A549 (cell line): Measurements from ENCODE around the gene GPM6B. TPM values are rescaled to one million over a fixed set of nuclear protein-coding genes. Genes with fewer than 3 reads are reported as not detected.
"Not testable (repeated sequence)": the region's sequence is repeated elsewhere in the genome, so short reads cannot be mapped to it uniquely, and the experiment has no call there.

Source experiments
- ATAC-seq, 2 experiments: fragments of 200-7000 bp in 1 of 2; fragments of >200 bp in 1 of 2; cut with Nextera tagmentation in 1 of 2; cut with Tn5 transposase in 1 of 2; 3 replicates each; pipeline versions ENCODE4 v1.8.0 to v1.9.1; 2018 to 2020; ENCODE audit warnings: mild to moderate bottlenecking in 1 of 2, moderate library complexity in 1 of 2
- CTCF ChIA-PET: fragments of 300-600 bp; sonication (Branson Sonifier 250); formaldehyde crosslinking; extraction: SDS; loops from one replicate; lab custom pipeline; 2021; ENCODE audit warnings: antibody characterized with exemption, inconsistent platforms; lab: Yijun Ruan, JAX
- POLR2A ChIA-PET: fragments of 350-600 bp; formaldehyde crosslinking; extraction: SDS; loops from one replicate; lab custom pipeline; 2021; ENCODE audit warnings: antibody characterized with exemption, inconsistent platforms; lab: Yijun Ruan, JAX
- DNase-seq, 2 experiments: peaks; one replicate each; pipeline versions ENCODE4 v3.0.0 to v3.0.0-alpha.2; 2011 to 2016; ENCODE audit warnings: low read depth in 1 of 2, low spot score in 1 of 2
- FAIRE-seq: peaks from 2 replicates; lab custom pipeline; 2011; peaks lifted over from hg19 to GRCh38; lab: Jason Lieb, UNC
- H3K27ac ChIP-seq, 2 experiments: fragments of >200 bp; sonication (Bioruptor Twin); formaldehyde crosslinking; 3 replicates each; pipeline ENCODE4 v1.5.1; 2016 to 2017
- H3K4me1 ChIP-seq: fragments of >200 bp; sonication (Bioruptor Twin); formaldehyde crosslinking; 3 replicates; pipeline ENCODE4 v1.6.1; 2016
- H3K4me2 ChIP-seq: fragments of >200 bp; sonication (Bioruptor Twin); formaldehyde crosslinking; 3 replicates; pipeline ENCODE4 v1.6.1; 2016
- H3K4me3 ChIP-seq: fragments of >200 bp; sonication (Bioruptor Twin); formaldehyde crosslinking; 3 replicates; pipeline ENCODE4 v1.5.1; 2016
- H3K9me3 ChIP-seq: fragments of >200 bp; sonication (Bioruptor Twin); formaldehyde crosslinking; 3 replicates; pipeline ENCODE4 v1.6.1; 2016
- GATA3 ChIP-seq: IDR thresholded peaks from 2 replicates; pipeline ENCODE4 v1.6.1; 2012; ENCODE audit warnings: borderline replicate concordance
- HOXA7 ChIP-seq: fragments of 250-450 bp; sonication (Bioruptor Pico); IDR thresholded peaks from 2 replicates; pipeline ENCODE4 v1.5.0; 2020; ENCODE audit warnings: mild to moderate bottlenecking, moderate library complexity
- NPAS2 ChIP-seq: fragments of 250-450 bp; sonication (Bioruptor Pico); IDR thresholded peaks from 2 replicates; pipeline ENCODE4 v1.8.0; 2022; ENCODE audit warnings: mild to moderate bottlenecking, moderate library complexity, borderline replicate concordance
- RNF2 ChIP-seq: fragments of 200-600 bp; sonication (generic); IDR thresholded peaks from 2 replicates; pipeline ENCODE4 v1.6.1; 2016; ENCODE audit warnings: low read depth, mild to moderate bottlenecking, antibody characterized with exemption, moderate library complexity, borderline replicate concordance
- WGBS: methylation state at CpG from one replicate; pipeline ENCODE4 v1.1.6; 2017; ENCODE audit errors: missing lambda C conversion rate; 5-methylcytosine and 5-hydroxymethylcytosine counted together
- polyA plus RNA-seq, 4 experiments: library from polyadenylated mRNA; depleted of rRNA in 3 of 4; stranded (reverse); fragments of >200 nt; fragmentation: RNase III in 1 of 4; extraction: RNeasy Plus Mini Kit Qiagen cat#74134 plus additional on column Dnase treatment in 1 of 4; gene quantifications; 2 replicates in 3 of 4; 3 replicates in 1 of 4; pipeline ENCODE4 v1.2.3, GENCODE V29; 2011 to 2017
- TF ChIP-seq, protein P1 (sequence below): IDR thresholded peaks from 2 replicates; pipeline ENCODE4 v1.6.1; 2012
- TF ChIP-seq, protein P2 (sequence below): fragments of >200 bp; sonication (Bioruptor Twin); formaldehyde crosslinking; IDR thresholded peaks from 2 replicates; pipeline ENCODE4 v1.6.1; 2016
- TF ChIP-seq, protein P3 (sequence below): fragments of >200 bp; sonication (Bioruptor Twin); formaldehyde crosslinking; IDR thresholded peaks from 3 replicates; pipeline ENCODE4 v1.5.1; 2016

Gene GPM6B
- polyA plus RNA-seq, 2 of the 4 experiments (the other 2 are of a cell fraction), result 0.05 to 0.10 TPM

DNA sequence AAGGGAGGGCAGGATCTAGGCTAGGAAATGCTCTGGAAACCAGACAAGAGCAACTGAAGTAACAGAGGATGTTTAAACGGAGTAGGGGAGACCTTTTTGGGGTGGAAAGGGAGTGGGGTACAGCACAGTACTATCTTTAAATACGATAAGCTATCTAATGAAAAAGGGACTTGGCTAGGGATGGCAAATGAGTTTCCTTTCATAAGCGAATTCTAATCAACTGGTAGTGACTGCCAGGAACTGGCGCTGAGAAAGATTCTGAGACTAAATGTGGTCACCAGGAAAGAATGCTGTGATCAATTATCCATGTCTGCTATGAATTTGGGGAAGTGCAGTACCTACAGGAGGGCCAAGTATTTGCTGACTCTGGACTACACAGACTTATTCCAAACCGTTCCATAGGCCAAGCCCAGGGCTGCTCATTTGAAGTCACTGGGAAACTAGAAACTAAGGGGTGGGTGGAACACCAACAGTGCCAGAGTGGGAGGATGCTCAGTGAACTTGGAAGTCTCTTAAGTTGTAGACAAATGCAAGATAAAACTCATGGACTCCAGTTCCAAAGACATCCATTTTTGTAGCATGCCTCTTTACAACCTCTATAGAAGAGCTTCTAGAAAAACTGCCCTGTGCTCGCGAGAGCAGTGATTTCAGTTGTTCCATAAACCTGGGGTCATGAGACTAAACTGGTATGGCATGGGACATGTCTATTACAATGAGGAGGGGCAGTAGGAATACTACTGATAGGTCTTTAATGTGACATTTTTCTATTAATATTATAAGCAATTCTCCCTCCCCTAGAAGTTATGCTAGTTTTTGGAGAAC, 84.4 kb downstream of the GPM6B start:
- DNase-seq, result no peak
- FAIRE-seq, result no peak
- TF ChIP-seq RNF2, result no peak
- TF ChIP-seq NPAS2 (CRISPR knock-in tag), result no peak
- TF ChIP-seq, protein P1, sequence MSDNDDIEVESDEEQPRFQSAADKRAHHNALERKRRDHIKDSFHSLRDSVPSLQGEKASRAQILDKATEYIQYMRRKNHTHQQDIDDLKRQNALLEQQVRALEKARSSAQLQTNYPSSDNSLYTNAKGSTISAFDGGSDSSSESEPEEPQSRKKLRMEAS, result no peak
- TF ChIP-seq, protein P2, sequence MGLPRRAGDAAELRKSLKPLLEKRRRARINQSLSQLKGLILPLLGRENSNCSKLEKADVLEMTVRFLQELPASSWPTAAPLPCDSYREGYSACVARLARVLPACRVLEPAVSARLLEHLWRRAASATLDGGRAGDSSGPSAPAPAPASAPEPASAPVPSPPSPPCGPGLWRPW, result no peak
- no peak for ATAC-seq
- CTCF ChIA-PET, result no interaction called here
- POLR2A ChIA-PET, result no interaction called here
- no peak overlapping the region for H3K4me3 ChIP-seq
- H3K27ac ChIP-seq, result no peak overlapping the region
- peak overlapping the region; percentile 94 for H3K4me2 ChIP-seq
- H3K4me1 ChIP-seq, result peaks cover 18% of the 10 kb centered on the region; the same call in 2 of the 3 replicates
- no peaks in the 10 kb centered on the region for H3K9me3 ChIP-seq
- WGBS, result 83% methylated on average over 7 of the region's 7 CpGs

DNA sequence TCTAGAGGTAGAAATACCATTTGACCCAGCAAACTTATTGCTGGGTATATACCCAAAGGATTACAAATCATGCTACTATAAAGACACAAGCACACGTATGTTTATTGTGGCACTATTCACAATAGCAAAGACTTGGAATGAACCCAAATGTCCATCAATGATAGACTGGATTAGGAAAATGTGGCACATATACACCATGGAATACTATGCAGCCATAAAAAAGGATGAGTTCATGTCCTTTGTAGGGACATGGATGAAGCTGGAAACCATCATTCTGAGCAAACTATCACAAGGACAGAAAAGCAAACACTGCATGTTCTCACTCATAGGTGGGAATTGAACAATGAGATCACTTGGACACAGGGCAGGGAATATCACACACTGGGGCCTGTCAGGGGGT, 86.4 kb downstream of the GPM6B start:
- H3K4me1 ChIP-seq, CTCF ChIA-PET, H3K4me2 ChIP-seq, POLR2A ChIA-PET, H3K4me3 ChIP-seq, H3K9me3 ChIP-seq, ATAC-seq, FAIRE-seq, H3K27ac ChIP-seq, DNase-seq: not testable (repeated sequence)
- WGBS, result 74% methylated on average over 1 of the region's 1 CpG

DNA sequence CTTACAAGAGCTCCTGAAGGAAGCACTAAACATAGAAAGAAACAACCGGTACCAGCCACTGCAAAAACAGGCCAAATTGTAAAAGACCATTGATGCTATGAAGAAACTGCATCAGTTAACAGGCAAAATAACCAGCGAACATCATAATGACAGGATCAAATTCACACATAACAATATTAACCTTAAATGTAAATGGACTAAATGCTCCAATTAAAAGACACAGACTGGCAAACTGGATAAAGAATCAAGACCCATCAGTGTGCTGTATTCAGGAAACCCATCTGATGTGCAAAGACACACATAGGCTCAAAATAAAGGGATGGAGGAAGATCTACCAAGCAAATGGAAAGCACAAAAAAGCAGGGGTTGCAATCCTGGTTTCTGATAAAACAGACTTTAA, 90.3 kb downstream of the GPM6B start:
- H3K9me3 ChIP-seq, H3K27ac ChIP-seq, H3K4me2 ChIP-seq, POLR2A ChIA-PET, ATAC-seq, FAIRE-seq, H3K4me3 ChIP-seq, DNase-seq, CTCF ChIA-PET, H3K4me1 ChIP-seq: not testable (repeated sequence)
- 92% methylated on average over 2 of the region's 2 CpGs for WGBS

DNA sequence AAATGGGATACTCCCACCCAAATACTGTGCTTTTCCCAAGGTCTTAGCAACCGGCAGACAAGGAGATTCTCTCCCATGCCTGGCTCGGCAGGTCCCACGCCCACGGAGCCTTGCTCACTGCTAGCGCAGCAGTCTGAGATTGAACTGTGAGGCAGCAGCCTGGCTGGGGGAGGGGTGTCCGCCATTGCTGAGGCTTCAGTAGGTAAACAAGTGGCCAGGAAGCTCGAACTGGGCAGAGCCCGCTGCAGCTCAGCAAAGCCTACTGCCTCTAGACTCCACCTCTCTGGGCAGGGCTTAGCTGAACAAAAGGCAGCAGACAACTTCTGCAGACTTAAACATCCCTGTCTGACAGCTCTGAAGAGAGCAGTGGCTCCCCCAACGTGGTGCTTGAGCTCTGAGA, 92.0 kb downstream of the GPM6B start:
- DNase-seq, H3K27ac ChIP-seq, H3K4me3 ChIP-seq, H3K9me3 ChIP-seq, ATAC-seq, H3K4me1 ChIP-seq, H3K4me2 ChIP-seq, POLR2A ChIA-PET, FAIRE-seq: not testable (repeated sequence)
- WGBS, result 93% methylated on average over 7 of the region's 9 CpGs
- CTCF ChIA-PET, result interaction anchor here (2.1 kb wide), 1 partner anchor 218 kb away, joined by 6 read pairs; no protein-coding TSS in a partner anchor

DNA sequence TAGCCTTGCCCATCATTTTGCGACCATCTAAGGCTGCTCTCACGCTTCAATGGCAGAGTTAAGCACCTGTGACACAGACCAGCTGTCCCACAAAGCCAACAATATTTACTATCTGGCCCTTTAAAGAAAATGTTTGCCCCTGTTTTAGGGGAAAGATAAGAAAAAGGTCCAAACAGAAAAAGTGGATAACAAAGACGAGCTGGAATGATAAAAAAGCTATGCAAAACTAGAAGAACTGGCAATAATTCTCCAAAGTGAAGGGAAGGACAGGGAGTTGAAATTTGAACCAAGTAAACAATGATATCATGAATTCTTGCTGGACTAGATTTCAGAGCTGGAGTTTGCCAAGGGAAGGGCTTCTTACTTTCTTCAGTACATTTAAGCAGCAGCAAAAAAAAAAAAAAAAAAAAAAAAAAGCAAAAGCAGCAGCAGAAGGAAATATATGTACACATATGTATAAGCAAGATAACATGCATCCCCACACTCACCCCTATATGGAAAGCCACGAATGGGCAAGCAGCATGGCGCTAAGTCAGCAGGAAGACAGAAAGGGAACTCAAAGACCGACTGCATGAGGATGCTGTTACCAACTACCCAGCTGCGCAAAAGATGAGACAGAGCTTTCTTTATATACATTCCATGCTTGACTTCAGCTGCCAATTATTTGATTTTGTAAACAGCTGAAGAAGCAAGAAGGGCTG, 94.9 kb downstream of the GPM6B start:
- FAIRE-seq (no peak), ATAC-seq (no peak)
- Histone ChIP-seq H3K4me3 (no peak overlapping the region), H3K27ac (no peak overlapping the region), H3K4me1 (peaks cover 8% of the 10 kb centered on the region; the same call in 1 of the 3 replicates)
- 80% methylated on average over 7 of the region's 7 CpGs for WGBS
- ChIA-PET POLR2A (no interaction called here), CTCF (interaction anchor here (0.8 kb wide), 1 partner anchor 28 kb away, joined by 5 read pairs; no protein-coding TSS in a partner anchor)
- TF ChIP-seq HOXA7 (CRISPR knock-in tag), result no peak
- TF ChIP-seq, protein P3, sequence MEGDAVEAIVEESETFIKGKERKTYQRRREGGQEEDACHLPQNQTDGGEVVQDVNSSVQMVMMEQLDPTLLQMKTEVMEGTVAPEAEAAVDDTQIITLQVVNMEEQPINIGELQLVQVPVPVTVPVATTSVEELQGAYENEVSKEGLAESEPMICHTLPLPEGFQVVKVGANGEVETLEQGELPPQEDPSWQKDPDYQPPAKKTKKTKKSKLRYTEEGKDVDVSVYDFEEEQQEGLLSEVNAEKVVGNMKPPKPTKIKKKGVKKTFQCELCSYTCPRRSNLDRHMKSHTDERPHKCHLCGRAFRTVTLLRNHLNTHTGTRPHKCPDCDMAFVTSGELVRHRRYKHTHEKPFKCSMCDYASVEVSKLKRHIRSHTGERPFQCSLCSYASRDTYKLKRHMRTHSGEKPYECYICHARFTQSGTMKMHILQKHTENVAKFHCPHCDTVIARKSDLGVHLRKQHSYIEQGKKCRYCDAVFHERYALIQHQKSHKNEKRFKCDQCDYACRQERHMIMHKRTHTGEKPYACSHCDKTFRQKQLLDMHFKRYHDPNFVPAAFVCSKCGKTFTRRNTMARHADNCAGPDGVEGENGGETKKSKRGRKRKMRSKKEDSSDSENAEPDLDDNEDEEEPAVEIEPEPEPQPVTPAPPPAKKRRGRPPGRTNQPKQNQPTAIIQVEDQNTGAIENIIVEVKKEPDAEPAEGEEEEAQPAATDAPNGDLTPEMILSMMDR, result no peak
- TF ChIP-seq GATA3, result no peak
- TF ChIP-seq, all 56 proteins: peak for 0
- Histone ChIP-seq H3K9me3 (no peaks in the 10 kb centered on the region), H3K4me2 (no peak overlapping the region)
- DNase-seq, result no peak
